ENCODE measurements around the gene RAP1A. TPM values are rescaled to one million over a fixed set of nuclear protein-coding genes. Genes with fewer than 3 reads are reported as not detected.

RAP1A gene
- total RNA-seq, 1 experiment from 2014 or later, result 50.9 TPM

DNA sequence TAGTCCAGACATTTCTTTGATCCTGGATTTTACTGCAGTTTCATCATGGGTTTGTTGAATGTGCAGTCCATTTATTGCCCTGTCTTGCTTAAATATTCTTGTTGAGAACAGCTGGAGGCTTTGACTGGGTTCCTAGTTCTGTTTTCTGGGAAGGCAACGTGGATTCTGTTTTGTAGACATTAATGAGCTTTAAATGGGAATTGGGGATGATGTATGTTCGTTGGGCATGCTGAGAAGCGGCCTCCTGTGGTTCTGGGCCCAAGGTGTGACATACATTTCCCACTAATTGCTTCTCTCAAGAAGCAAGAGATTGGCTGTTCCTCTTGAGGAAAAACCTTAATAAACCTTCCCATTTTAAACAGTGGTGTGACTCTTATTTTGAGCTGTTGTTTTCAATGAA lies 96.7 kb downstream of the RAP1A start:
- H3K27ac ChIP-seq (ENCODE audit: low read depth, low read length, poor library complexity, severe bottlenecking), result no peak overlapping the region
- no peak for DNase-seq (ENCODE audit: low spot score)
- no peaks in the 10 kb centered on the region for H3K9me3 ChIP-seq (ENCODE audit: low read depth, low read length, poor library complexity, severe bottlenecking)
- CTCF ChIA-PET, result no interaction called here
- H3K36me3 ChIP-seq (ENCODE audit: insufficient read depth, low read length, poor library complexity, severe bottlenecking), result no peaks in the 10 kb centered on the region
- POLR2A ChIA-PET (ENCODE audit: low non-redundant PET), result no interaction called here
- intact Hi-C loops (cut with micrococcal nuclease; ENCODE audit: unreplicated experiment), result no loop called here
- H3K4me3 ChIP-seq (ENCODE audit: low read depth, low read length, poor library complexity, severe bottlenecking), result no peak overlapping the region
- no peaks in the 10 kb centered on the region for H3K27me3 ChIP-seq (replicated peaks; ENCODE audit: insufficient read depth, low read depth, low read length, poor library complexity)
- no TSS peak for BruUV-seq (replicated peaks)
- H3K4me1 ChIP-seq (ENCODE audit: insufficient read depth, low read length, poor library complexity, severe bottlenecking), result no peaks in the 10 kb centered on the region
- no peak for TF ChIP-seq EZH2 (IDR thresholded peaks at IDR 0.05; ENCODE audit: borderline replicate concordance, low read depth, low read length, poor library complexity, severe bottlenecking)
- TF ChIP-seq, protein P1, sequence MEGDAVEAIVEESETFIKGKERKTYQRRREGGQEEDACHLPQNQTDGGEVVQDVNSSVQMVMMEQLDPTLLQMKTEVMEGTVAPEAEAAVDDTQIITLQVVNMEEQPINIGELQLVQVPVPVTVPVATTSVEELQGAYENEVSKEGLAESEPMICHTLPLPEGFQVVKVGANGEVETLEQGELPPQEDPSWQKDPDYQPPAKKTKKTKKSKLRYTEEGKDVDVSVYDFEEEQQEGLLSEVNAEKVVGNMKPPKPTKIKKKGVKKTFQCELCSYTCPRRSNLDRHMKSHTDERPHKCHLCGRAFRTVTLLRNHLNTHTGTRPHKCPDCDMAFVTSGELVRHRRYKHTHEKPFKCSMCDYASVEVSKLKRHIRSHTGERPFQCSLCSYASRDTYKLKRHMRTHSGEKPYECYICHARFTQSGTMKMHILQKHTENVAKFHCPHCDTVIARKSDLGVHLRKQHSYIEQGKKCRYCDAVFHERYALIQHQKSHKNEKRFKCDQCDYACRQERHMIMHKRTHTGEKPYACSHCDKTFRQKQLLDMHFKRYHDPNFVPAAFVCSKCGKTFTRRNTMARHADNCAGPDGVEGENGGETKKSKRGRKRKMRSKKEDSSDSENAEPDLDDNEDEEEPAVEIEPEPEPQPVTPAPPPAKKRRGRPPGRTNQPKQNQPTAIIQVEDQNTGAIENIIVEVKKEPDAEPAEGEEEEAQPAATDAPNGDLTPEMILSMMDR (conservative IDR thresholded peaks at IDR 0.05; ENCODE audit: low read depth, low read length), result no peak

DNA sequence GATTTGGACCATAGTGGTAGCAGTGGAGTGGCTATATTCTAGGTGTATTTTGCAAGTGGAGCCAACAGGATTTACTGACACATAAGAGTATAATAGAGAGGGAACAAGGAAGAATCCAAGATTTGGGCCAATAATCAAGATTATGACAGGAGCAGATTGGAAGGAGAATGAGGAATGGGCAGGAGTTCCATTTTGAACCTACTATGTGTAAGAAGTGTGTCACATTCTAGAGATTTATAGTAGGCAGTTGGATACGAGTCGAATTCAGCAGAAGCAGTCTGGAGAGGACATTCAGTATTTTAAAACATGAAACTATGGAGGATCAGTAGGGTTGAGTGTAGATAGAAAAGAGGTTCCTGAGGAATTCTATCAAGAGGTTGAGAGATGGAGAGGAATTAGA lies 97.9 kb downstream of the RAP1A start:
- no TSS peak for BruUV-seq (replicated peaks)
- no peaks in the 10 kb centered on the region for H3K9me3 ChIP-seq (ENCODE audit: low read depth, low read length, poor library complexity, severe bottlenecking)
- POLR2A ChIA-PET (ENCODE audit: low non-redundant PET), result no interaction called here
- no peak for DNase-seq (ENCODE audit: low spot score)
- CTCF ChIA-PET, result no interaction called here
- H3K4me1 ChIP-seq (ENCODE audit: insufficient read depth, low read length, poor library complexity, severe bottlenecking), result no peaks in the 10 kb centered on the region
- no peak overlapping the region for H3K4me3 ChIP-seq (ENCODE audit: low read depth, low read length, poor library complexity, severe bottlenecking)
- no peaks in the 10 kb centered on the region for H3K27me3 ChIP-seq (replicated peaks; ENCODE audit: insufficient read depth, low read depth, low read length, poor library complexity)
- intact Hi-C loops (cut with micrococcal nuclease; ENCODE audit: unreplicated experiment), result no loop called here
- TF ChIP-seq, protein P1 (conservative IDR thresholded peaks at IDR 0.05; ENCODE audit: low read depth, low read length), result no peak
- TF ChIP-seq EZH2 (IDR thresholded peaks at IDR 0.05; ENCODE audit: borderline replicate concordance, low read depth, low read length, poor library complexity, severe bottlenecking), result no peak
- H3K36me3 ChIP-seq (ENCODE audit: insufficient read depth, low read length, poor library complexity, severe bottlenecking), result no peaks in the 10 kb centered on the region
- H3K27ac ChIP-seq (ENCODE audit: low read depth, low read length, poor library complexity, severe bottlenecking), result no peak overlapping the region

DNA sequence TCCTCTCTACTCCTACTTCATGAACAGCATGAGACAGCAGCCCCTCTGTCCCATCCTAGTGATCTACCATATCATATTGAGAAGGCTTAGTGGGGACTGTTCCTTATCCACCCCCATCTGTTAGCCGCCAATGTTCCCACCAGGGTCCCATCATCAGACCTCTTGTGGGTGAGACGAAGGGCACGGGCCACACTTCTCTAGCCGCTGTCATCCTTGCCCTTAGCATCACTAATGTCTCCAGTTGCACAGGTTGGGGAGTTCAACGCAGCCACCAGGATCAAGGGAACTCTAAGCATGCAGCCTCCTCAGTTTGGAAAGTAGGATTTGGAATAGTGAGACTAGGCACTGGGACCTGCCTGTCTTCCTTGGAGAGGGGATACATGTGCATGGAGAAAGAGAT lies 99.5 kb downstream of the RAP1A start:
- no peaks in the 10 kb centered on the region for H3K9me3 ChIP-seq (ENCODE audit: low read depth, low read length, poor library complexity, severe bottlenecking)
- TF ChIP-seq, protein P1 (conservative IDR thresholded peaks at IDR 0.05; ENCODE audit: low read depth, low read length), result no peak
- TF ChIP-seq EZH2 (IDR thresholded peaks at IDR 0.05; ENCODE audit: borderline replicate concordance, low read depth, low read length, poor library complexity, severe bottlenecking), result no peak
- CTCF ChIA-PET, result no interaction called here
- no TSS peak for BruUV-seq (replicated peaks)
- POLR2A ChIA-PET (ENCODE audit: low non-redundant PET), result no interaction called here
- no peaks in the 10 kb centered on the region for H3K36me3 ChIP-seq (ENCODE audit: insufficient read depth, low read length, poor library complexity, severe bottlenecking)
- intact Hi-C loops (cut with micrococcal nuclease; ENCODE audit: unreplicated experiment), result no loop called here
- no peak overlapping the region for H3K4me3 ChIP-seq (ENCODE audit: low read depth, low read length, poor library complexity, severe bottlenecking)
- H3K27ac ChIP-seq (ENCODE audit: low read depth, low read length, poor library complexity, severe bottlenecking), result no peak overlapping the region
- DNase-seq (ENCODE audit: low spot score), result no peak
- no peaks in the 10 kb centered on the region for H3K27me3 ChIP-seq (replicated peaks; ENCODE audit: insufficient read depth, low read depth, low read length, poor library complexity)
- H3K4me1 ChIP-seq (ENCODE audit: insufficient read depth, low read length, poor library complexity, severe bottlenecking), result no peaks in the 10 kb centered on the region

Measured in A673 (cell line).